NCI-H1105 (cell line): ENCODE results near the gene P2RX2.

Experiments
- DNase-seq: peaks from one replicate; lab custom pipeline; 2025; lab: John Stamatoyannopoulos, UW

The P2RX2 gene

DNA sequence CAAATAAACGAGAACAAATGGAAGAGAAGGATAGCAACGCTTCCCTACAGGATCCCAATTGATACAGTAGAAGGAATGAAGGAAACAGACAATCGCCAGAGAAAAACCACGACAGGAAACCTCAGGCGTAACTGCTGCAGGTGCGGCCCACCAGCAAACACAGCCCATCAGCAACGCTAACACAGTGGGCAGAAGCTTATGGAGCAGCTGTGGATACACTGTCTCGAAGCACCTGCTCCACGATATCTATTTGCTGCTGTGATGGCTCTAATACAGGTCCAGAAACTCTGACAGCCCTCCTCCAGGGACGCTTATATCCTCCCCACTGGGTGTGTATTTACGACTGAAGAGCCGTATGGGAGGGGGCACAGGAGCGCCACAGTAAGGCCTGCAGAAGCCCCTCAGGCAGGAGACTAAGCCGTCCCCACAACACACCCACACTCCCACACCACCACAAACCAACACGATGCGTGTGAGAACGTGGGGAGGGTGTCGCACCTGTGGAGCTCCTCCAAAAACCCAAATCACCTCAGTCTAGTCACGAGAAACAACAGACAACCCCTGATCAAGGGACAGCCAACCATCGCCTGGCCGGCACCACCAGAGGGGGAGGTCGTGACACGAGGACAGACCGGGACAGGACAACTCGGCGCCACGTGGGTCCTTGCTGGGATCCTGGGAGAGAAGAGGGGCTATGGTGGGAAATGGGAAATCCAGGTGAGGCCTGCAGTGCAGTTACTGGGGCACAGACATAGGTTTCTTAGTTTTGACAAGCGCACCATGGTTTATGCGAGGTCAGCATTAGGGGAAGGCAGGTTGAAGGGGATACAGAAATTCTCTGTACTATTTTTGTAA is 44.6 kb downstream of the P2RX2 start:
- no peak for DNase-seq

DNA sequence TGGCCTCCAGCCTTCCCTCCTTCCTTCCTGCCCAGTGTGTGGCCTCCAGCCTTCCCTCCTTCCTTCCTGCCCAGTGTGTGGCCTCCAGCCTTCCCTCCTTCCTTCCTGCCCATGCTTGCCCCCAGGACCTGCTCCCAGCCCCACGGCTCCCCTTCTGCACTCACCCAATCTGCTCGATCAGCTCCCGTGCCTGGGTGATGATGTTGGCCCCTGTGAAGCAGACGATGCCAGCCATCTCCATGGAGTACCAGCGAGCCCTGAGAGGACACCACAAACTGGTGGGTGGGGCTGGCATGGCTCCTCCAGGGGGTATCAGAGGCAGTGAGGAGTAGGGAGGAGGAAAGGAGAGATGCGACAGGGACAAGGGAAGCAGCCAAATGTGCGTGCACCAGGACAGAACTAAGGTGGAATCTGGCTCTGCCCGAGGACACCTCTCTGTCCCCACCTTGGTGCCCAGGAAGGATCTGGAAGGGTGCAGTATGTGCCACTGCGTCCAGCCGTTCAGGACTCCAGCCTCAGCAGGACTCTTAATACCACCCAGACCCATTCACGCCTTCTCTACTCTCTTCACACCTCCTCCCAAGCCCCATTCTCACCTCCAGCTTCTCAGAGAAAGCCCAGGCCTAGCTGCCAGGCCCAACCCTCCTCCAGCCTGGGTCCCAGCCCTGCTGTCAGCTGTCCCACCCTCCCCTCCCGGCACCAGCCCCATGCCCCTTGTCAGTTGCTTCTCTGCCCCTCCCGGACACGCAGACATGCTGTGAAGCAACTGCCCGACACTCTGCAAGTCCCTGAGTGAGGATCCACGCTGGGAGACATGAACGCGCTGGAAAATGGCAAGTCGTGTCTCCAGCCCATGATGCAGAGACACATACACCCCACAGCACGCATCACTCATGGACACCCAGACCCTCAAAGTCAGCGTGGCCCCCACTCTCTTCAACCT is 45.9 kb downstream of the P2RX2 start:
- no peak for DNase-seq

DNA sequence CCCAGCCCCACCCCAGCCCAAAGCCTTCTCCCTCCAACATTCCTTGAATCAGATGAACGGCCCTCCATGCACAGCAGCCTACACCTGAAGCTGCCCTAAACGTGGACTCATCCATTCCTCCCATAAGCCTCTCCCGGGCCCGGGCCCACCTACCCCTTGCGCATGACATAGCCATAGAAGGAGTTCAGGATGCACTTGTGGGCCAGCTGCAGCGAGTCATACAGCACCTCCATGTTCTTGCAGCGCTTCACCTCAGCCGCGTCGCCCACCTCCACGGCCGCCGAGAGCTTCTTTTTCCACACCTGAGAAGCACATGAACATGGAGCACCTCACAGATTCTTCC is 46.5 kb downstream of the P2RX2 start:
- DNase-seq = no peak

DNA sequence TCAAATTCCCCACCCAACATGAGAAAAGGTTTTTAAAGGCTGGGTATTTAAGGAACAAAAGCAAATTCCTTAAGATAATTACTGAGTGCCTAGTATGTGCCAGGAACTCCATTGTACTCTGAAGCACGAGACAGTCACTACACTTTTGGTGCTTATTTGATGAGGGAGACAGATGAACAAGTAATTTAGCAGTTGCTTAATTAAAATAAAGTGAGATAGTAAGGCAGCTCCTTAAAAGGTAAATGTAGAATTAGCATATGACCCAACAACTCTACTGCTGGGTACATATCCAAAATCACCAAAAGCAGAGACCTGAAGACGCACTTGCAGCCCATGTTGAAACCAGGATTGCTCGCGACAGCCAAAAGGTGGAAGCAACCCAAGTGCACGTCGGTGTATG is 47.2 kb downstream of the P2RX2 start:
- DNase-seq = no peak

DNA sequence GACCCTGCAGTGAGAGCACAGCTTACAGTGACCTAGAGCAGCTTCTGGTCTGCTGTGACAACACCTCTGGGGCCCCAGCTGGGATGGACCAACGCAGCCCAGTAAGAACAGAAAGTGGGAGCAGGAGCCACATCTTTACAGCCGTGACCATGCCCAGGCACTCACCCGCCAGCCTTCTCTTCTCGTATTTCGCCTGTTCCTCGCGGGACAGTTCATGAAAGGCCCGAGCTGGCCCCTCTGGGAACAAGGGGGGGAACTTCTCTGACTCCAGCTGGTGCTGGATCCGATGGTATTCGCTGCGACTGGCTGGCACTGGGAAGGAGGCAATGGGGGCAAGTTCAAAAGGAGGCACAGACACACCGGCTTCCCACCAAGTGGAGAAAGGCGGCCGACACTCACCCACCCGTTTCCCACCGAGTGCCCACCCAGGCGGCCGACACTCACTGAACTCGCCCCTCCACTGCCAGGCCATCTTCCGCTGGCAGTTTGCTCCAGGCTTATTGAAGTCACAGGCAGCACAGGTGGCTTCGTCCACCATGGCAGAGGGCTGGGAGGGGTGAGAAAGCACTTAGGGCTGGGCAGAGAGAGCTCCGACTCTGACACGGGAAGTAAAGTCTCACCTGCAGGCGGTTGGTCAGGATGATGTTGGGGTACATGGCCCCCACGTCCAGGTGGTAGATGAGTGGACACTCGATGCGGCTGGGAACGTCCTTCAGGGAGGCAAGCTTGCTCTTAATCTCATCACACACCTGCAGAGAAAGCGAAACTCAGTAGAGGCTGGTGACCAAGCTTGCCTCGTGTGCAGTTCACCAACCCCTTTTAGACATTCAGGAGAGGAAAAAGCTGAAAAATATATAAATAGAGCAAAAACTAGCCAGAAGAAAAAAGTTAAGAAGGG is 49.9 kb downstream of the P2RX2 start:
- no peak for DNase-seq

DNA sequence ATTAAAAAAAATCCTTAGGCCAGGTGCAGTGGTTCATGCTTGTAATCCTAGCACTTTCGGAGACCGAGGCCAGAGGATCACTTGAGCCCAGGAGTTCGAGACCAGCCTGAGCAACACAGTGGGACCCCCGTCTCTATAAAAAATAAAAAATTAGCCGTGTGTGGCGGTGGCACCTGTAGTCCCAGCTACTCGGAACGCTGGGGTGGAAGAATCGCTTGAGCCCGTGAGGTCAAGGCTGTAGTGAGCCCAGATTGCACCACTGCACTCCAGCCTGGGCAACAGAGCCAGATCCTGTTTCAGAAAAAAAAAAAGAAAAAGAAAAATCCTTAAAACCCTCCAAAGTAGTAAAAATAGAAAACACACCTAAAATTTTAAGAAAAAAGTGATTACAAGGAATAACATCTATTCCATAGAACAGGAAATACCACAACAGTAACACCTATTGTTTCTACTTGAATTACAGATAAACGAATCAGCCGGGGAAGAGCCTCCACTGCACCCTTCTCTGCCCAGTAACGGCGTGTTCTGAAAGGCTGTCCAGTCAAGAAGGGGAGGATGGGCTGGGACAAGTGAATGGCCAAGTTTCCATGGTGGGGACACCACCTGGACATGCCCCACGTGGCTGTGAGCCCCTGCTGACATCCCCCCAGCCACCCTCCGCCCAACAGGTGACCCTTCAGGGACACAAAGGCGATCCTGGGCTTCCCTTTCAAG is 50.7 kb downstream of the P2RX2 start:
- no peak for DNase-seq
